Left ventricle myocardium inferior (tissue), 1 donor: ENCODE results near the gene TAS2R14. TPM values are rescaled to one million over a fixed set of nuclear protein-coding genes. Genes with fewer than 3 reads are reported as not detected.

Experiments
- DNase-seq: peaks from one replicate; pipeline ENCODE4 v3.0.0-alpha.2; 2020
- H3K27ac ChIP-seq: fragments of 200-600 bp; replicated peaks from 2 replicates; pipeline ENCODE4 v1.8.0; 2021
- H3K27me3 ChIP-seq: fragments of 200-600 bp; 2 replicates; pipeline ENCODE4 v1.8.0; 2021; ENCODE audit warnings: low read depth
- H3K36me3 ChIP-seq: fragments of 200-600 bp; 2 replicates; pipeline ENCODE4 v1.8.0; 2021
- H3K4me1 ChIP-seq: fragments of 200-600 bp; 2 replicates; pipeline ENCODE4 v1.8.0; 2021
- H3K4me3 ChIP-seq: fragments of 200-600 bp; 2 replicates; pipeline ENCODE4 v1.8.0; 2021; ENCODE audit warnings: mild to moderate bottlenecking, moderate library complexity
- H3K9me3 ChIP-seq: fragments of 200-600 bp; replicated peaks from 2 replicates; pipeline ENCODE4 v1.8.0; 2021
- intact Hi-C: fragments of 100-400 bp; cut with micrococcal nuclease; formaldehyde crosslinking; loops from one replicate; pipeline ENCODE4 v1.11.0; 2022
- total RNA-seq: library from RNA; stranded (reverse); fragmentation: NEBNext Ultra II Directional; extraction: Animal tissue kit (Norgen Biotek cat#: 25700); gene quantifications from one replicate; pipeline ENCODE4 v1.2.1, GENCODE V29; 2021
- TF ChIP-seq, protein P1 (sequence below): fragments of 200-600 bp; IDR thresholded peaks from 2 replicates; pipeline ENCODE4 v1.8.0; 2021; ENCODE audit warnings: antibody characterized with exemption, mild to moderate bottlenecking, borderline replicate concordance
- donor health status: DM: no; HTN: yes; CAD: no; lungs with severe emphysema.

Gene TAS2R14
- total RNA-seq, 1 donor from 2014 or later: 0.58 TPM

DNA sequence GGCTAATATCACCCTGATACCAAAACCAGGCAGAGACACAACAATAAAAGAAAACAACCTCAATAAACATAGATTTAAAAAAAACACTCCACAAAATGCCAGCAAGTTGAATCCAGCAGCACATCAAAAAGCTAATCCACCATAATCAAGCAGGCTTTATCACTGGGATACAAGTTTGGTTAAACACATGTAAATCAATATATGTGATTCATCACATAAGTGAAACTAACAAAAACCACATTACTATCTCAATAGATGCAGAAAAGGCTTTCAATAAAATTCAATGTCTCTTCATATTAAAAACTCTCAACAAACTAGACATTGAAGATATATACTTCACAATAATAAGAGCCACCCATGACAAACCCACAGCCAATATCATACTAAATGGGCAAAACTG lies 17.0 kb upstream of the TAS2R14 start:
- intact Hi-C loops: no loop called here
- peaks cover 7% of the 10 kb centered on the region for H3K4me1 ChIP-seq
- H3K27ac ChIP-seq: no peak overlapping the region
- H3K9me3 ChIP-seq: peaks cover 28% of the 10 kb centered on the region
- H3K4me3 ChIP-seq: no peak overlapping the region
- no peak for DNase-seq
- no peaks in the 10 kb centered on the region for H3K36me3 ChIP-seq
- no peaks in the 10 kb centered on the region for H3K27me3 ChIP-seq
- TF ChIP-seq, protein P1, sequence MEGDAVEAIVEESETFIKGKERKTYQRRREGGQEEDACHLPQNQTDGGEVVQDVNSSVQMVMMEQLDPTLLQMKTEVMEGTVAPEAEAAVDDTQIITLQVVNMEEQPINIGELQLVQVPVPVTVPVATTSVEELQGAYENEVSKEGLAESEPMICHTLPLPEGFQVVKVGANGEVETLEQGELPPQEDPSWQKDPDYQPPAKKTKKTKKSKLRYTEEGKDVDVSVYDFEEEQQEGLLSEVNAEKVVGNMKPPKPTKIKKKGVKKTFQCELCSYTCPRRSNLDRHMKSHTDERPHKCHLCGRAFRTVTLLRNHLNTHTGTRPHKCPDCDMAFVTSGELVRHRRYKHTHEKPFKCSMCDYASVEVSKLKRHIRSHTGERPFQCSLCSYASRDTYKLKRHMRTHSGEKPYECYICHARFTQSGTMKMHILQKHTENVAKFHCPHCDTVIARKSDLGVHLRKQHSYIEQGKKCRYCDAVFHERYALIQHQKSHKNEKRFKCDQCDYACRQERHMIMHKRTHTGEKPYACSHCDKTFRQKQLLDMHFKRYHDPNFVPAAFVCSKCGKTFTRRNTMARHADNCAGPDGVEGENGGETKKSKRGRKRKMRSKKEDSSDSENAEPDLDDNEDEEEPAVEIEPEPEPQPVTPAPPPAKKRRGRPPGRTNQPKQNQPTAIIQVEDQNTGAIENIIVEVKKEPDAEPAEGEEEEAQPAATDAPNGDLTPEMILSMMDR: no peak

- intact Hi-C loops: no loop called here
- TF ChIP-seq, protein P1: no peak
- peaks cover 28% of the 10 kb centered on the region for H3K9me3 ChIP-seq
- H3K36me3 ChIP-seq: peaks cover 3% of the 10 kb centered on the region
- H3K4me1 ChIP-seq: peaks cover 7% of the 10 kb centered on the region
- H3K27me3 ChIP-seq: no peaks in the 10 kb centered on the region
- no peak overlapping the region for H3K4me3 ChIP-seq
- H3K27ac ChIP-seq: no peak overlapping the region
- DNase-seq: peak; percentile 22
Measured at GRCh38 chr12:10952645-10953044, 13.6 kb upstream of the TAS2R14 start.

DNA sequence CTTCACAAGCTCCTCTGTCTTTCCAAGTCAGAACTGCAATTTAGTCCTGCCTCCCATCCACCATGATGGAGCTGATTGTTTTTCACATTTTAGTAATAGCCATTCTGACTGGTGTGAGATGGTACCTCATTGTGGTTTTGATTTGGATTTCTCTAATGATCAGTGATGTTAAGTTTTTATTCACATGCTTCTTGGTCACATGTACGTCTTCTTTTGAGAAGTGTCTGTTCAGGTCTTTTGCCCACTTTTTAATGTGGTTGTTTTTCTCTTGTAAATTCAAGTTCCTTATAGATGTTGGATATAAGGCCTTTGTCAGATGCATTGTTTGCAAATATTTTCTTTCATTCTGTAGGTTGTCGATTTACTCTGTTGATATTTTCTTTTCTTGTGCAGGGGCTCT lies 4.1 kb upstream of the TAS2R14 start:
- Histone ChIP-seq H3K4me1 (no peaks in the 10 kb centered on the region), H3K4me3 (no peak overlapping the region), H3K9me3 (peaks cover 5% of the 10 kb centered on the region), H3K27me3 (no peaks in the 10 kb centered on the region), H3K27ac (no peak overlapping the region), H3K36me3 (no peaks in the 10 kb centered on the region)
- DNase-seq: no peak
- intact Hi-C loops: no loop called here
- TF ChIP-seq, protein P1: no peak

DNA sequence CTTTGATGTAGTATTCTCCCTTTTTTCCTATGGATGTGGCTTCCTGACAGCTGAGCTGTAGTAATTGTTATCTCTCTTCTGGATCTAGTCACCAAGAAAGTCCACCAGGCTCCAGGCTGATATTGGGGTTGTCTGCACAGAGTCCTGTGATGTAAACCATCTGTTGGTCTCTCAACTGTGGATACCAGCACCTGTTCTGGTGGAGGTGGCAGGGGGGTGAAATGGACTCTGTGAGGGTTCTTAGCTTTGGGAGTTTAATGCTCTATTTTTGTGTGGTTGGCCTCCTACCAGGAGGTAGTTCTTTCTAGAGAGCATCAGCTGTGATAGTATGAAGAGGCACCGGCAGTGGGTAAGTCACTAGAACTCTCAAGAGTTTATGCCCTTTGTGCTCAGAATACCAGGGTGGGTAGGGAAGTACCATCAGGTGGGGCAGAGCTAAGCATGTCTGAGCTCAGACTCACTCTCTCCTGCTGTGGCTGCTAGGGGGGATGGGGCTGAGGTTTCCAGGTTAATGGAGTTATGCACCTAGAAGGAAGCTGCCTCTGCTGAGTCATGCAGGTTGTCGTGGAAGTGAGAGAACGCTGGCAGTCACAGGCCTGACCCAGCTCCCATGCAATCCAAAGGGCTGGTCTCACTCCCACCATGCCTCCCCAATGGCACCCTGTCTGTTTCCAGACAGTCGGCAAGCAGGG lies 3.0 kb upstream of the TAS2R14 start:
- Histone ChIP-seq H3K9me3 (peaks cover 5% of the 10 kb centered on the region), H3K27ac (no peak overlapping the region), H3K4me1 (no peaks in the 10 kb centered on the region), H3K4me3 (no peak overlapping the region), H3K27me3 (no peaks in the 10 kb centered on the region), H3K36me3 (no peaks in the 10 kb centered on the region)
- no peak for DNase-seq
- intact Hi-C loops: no loop called here
- TF ChIP-seq, protein P1: no peak

- DNase-seq: no peak
- TF ChIP-seq, protein P1: no peak
- intact Hi-C loops: no loop called here
- Histone ChIP-seq H3K36me3 (no peaks in the 10 kb centered on the region), H3K9me3 (peaks cover 5% of the 10 kb centered on the region), H3K27me3 (no peaks in the 10 kb centered on the region), H3K4me3 (no peak overlapping the region), H3K27ac (no peak overlapping the region), H3K4me1 (no peaks in the 10 kb centered on the region)
Measured at GRCh38 chr12:10941369-10941768, 2.3 kb upstream of the TAS2R14 start.
